GM18511 (cell line): ENCODE data around the gene SSUH2.
A peak's percentile ranks its signal among the peaks of the same experiment; 100 is the strongest.
"Not testable (repeated sequence)": the region's sequence is repeated elsewhere in the genome, so short reads cannot be mapped to it uniquely, and the experiment has no call there.

Experiments
- ATAC-seq: cut with Tn5 transposase; IDR thresholded peaks from one replicate; pipeline ENCODE4 v1.9.1; 2021; ENCODE audit warnings: mild to moderate bottlenecking, moderate library complexity; ENCODE audit not compliant: unreplicated experiment

SSUH2 gene

DNA sequence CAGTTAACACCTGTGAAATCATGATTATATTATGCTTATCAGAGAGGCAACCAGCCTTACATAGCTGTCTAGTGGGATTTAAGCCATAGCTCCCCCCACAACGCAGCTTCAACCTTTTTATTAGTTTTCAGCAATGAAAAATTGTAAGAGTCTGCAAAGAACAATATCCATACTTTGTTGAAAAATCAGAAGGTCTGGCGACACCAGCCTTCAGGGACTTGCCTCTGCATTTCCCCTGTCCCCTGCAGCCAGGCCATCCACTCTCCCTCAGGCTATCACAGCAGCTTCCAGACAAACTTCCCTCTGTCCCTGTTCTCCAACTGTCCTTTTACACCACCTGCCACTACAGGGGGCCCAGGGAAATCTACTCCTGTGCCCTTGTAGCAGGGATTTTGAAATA is 59.9 kb downstream of the SSUH2 start:
- no peak for ATAC-seq

DNA sequence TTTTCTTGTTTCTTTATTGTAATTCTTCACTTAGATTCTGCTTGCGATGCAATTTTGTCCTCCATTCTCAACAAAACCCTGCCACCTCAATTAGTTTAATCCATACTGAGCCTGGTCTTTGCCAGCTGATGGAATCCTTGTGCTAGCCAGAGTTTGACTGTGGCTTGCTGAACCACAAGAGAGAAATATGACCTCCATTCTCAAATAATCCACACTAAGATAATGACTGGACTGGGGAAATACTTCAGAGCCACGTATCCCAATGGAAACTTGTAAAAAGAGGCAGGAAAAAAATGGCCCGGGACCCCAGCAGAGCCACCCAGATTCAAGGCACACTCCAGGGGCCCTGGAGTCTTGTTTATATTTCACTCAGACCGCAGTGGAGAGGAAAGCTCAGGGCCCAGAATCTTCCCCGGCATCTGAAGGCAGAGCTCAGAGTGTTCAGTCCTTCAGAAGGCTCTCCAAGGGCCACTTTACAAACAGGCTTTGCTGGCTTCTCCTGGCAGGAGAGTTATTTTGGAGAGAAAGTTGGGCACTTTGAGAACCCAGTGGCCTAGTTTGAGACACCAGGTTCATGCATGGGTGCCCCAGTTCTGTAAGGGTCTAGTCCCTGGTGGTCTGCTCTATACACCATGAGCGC is 62.7 kb downstream of the SSUH2 start:
- ATAC-seq = no peak

DNA sequence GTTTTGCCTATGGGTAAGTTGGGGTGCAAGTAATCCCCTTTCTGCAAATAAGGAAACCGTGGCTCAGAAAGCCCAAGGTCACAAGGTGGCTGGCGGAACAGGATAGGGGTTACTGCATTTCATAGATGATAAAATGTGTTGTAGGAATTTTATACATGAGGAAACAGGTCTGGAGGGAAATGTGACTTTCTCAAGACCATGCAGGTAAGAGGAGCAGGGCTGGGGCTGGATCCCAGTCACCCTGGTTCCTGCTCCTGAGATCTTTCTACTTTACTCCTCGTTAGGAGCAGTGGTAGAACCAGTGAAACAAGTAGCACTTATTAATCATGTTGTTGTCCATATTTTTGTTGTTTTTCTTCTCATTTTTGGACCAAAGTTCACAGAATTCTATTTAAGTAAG is 63.2 kb downstream of the SSUH2 start:
- no peak for ATAC-seq

DNA sequence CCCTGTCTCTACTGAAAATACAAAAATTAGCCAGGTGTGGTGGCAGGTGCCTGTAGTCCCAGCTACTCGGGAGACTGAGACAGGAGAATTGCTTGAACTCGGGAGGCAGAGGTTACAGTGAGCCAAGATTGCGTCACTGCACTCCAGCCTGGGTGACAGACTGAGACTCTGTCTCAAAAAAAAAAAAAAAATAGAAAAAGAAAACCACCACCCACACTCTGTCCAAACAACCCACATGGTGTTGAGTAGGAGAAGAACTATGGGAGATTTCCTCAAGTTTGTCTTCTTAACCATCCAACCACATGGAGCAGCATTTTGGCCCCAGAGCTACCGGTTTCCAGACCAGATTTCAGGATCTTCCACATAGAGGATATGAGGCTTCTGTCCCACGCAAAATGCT is 64.2 kb downstream of the SSUH2 start:
- ATAC-seq = not testable (repeated sequence)

DNA sequence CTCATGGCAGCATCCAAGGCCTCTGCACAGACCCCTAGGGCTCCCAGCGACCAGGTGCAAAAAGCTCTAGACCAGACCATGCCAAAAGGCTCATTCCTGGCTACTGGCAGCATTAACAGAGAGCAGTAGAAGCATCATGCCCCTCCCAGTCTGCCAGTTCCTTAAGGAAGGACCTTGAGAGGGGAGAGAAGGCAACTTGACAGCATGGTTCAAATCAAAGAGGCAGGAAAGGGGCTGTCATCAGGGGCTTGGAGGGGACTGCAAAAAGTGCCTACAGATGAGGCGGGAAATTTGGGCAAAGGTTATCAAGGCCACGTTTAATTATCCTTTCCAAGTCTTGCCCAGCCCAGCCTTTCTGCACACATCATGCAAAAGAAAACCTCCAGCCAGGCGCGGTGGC is 64.7 kb downstream of the SSUH2 start:
- ATAC-seq = no peak

DNA sequence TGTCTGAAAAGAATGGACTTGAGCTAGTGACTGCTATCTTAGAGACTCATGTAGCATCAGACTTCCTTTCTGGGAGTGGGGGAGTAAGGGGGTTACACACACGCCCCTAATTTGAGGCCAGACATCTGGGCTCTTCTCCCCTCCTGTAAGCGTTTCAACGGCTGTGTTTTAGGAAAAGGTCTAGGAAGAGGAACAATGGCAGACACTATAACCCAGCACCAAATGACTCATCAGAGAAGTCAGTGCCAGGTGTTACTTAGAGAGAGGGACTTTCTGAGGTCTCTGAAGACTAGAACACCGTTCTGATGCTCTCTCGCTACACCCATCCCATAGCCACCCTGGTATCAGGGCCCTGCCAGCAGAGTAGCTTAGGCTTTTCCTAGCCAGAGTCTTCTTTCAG is 65.5 kb downstream of the SSUH2 start:
- ATAC-seq = peak; percentile 99

DNA sequence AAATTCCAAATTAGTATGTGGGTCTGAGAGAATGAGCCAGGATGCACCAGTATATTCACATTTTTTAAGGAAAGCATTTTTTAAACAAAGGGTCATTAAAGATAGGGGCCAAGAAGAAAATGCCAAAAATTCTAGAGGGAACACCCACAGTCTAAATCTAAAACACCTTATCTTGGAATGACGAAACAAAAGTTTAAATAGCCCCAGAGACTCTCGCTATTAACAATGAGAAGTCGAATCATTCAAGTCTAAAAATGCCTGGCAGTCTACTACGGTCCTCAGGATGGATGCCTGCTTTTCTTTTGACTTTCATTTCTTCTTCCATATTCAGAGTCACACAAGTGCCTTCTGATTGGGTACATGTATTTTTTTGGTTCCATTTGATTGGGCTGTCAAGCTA is 66.3 kb downstream of the SSUH2 start:
- ATAC-seq = no peak

DNA sequence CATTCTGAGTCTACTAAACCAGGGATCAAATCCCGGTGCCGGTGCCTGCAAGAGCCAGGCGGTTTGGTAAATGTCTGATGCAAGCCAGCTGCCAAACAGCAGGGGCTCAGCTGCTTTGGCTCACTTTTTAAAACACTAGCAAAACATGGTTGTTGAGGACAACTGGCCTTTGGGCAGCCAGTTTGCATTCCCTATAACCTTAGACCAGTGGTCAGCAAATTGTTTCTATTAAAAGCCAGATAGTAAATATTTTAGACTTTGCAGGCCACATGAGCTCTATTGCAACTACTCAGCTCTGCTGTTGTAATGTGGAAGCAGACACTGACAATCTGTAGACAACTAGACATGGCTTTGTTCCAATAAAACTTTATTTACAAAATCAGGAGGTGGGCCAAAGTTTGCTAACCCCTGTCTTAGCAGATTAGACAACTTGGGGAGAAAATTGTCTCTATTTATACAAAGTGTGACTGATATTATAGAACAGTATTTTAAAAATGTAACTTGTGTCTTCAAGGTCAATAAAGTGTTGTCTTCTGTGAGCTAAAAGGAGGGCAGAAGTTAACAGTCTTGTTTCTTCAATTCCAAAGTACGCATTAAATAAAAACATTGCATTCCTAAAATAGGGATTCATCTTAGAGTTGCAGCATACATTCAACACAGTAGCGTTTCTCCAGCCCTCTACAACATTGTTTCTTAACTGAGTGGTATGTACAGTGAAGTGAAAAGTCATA is 67.6 kb downstream of the SSUH2 start:
- no peak for ATAC-seq

DNA sequence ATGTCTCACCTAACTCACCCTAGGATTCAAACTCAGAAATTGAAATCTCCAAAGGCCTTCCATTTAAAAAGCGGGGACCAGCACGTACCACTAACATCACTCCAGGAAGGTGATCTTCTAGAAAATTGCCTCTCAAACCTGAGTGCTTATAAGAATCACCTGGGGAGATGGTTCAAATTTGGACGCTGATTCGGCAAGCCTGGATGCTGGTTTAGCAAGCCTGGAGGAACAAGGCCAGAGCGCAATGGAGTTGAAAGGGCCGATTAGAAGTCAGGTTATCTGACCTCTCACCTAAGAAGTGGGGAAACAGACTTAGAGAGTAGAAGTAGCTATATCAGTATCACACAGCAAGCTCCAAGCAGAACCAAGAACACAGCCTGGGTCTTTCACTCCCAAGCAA is 68.2 kb downstream of the SSUH2 start:
- no peak for ATAC-seq

DNA sequence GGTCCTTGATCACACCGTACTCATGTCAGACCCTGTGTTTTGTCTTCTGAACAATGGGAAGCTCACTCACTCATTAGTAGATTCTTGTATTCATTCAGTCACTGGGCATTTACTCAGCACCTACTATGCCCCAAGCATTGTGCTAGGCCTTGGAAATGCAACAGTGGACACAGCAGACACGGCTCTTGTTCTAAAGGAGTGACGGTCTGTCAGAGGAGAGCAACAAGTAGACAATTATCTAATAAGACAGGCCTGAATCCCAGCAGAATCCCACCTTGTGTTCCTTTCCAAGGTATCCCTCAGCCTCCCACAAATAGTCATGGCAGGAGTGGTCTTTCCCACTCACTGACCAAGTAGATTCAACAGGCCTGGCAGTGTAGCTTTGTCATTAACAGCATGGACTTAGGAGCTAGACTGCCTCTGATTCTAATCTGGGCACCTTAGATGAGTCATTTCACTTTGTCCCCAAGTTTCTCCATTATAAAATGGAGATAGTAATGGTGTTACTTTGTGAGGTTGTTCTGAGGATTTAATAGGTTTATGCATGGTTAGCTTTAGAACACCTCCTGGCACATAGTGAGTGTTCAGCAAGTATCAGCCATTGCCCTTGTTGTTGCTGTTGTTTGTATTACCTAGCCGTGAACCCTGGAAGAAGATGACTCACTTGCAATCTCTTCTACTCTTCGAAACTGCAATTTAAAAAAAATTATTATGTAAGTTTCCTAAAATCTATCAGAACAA is 69.1 kb downstream of the SSUH2 start:
- ATAC-seq = no peak

DNA sequence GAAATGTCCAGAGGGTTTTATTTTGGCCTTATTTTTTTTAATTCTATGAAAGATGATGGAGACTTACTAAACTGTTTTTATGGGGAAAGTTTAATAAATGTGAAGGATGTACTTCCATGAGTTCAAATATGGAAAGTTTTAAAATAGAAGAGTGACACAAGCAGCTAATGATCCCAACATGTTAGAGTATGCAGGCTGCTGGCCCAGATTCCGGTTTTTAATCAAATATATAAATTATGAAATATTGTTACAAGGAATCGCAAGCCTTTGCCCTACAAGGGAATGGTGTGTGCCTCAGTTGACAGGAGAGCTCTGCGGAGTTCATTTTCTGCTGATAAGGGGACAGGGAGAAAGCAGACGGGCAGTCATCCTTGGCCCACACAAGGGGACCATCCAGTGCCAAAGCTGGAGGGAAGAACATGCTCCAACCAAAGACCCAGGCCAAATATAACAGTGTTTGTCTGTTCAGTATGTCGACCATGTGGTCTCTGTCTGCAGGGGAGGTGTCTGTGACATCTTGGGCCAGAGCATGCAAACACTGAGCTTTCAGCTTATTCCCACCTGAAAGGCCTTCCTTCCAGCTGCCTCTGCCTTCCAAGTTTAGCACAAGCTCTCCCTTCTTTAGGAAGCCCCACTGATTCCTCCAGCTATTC is 69.8 kb downstream of the SSUH2 start:
- no peak for ATAC-seq

DNA sequence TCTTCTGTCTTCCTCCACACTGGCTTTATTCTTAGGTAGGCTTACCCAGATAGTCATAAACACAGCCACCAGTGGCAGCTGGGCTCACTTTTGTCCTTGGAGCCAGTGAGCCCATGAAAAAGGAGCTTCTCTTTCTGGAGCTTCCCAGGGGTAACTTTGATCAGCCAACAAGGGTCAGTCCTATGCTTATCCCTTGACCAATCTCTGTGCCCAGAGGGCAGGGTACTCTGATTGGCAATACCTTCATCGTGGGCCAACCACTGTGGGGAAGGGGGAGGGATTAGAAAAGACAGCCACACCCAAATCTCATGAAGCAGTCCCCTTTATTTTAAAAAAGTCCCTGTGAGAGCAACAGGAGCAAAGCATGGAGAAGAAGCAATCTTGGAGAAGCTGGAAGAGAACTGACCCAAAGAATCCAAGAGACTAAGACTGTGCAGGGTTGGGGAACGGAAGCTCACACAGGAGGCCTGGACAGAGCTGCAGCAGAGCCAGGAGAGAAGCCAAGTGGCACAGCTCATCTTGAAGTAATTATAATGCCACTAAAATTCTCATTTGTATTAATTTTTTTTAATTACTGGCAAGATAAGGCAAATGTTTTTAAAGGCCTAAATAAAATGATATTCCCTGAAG is 70.4 kb downstream of the SSUH2 start:
- no peak for ATAC-seq

DNA sequence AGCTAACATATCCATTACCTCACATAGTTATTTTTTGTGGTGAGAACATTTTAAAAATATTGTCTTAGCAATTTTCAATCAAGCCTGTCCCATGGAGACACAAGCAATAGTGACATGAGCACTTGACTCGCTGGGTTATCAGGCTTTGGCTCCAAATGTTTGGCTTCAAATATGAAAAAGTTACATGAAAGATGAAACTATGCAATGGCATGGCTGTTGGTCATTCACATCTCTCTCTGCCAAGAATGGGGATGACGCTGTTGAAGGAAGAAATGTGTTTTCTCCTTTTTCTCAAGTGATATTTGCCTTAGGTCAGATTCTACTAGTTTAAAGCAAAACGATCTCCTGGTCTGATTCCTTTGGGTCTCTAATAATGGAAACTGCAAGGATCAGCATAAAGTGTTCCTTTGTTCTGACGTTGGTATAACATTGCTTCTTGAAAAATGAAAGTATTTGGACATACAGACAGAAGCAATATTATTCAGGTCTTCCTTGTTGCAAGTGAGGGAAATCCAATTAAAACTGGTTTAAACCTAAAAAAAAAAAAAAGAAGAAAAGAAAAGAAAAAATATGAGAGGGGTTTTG is 71.2 kb downstream of the SSUH2 start:
- no peak for ATAC-seq

DNA sequence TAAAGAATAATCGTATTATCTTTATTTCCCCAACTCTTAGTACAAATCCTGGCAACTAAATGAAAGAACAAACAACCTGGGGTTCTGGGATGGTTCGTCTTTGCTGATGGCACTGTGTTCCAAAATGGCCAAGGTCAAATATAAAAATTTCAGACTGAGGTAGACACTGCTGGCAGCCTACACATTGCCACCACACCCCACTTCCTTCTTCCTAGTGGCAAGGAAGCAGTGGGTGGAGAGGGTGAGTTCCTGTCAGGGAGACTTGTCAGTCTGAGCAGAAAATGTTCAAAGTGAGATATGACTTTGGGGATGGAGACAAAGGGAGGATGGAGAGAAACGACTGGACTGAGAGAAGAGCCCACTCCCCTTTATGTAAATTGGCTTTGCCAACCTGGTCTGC is 73.3 kb downstream of the SSUH2 start:
- ATAC-seq = no peak
